ENCODE measurements around the gene TMEM94. TPM values are rescaled to one million over a fixed set of nuclear protein-coding genes. Genes with fewer than 3 reads are reported as not detected.

Gene TMEM94
- total and polyA plus RNA-seq, 2 of the 4 experiments (the other 2 are of a cell fraction) = 8.4 to 64.7 TPM

GRCh38 chr17:75410141-75410540 lies 46.3 kb upstream of the TMEM94 start:
- no peak overlapping the region for H2BK15ac ChIP-seq (ENCODE audit: low read depth, low read length)
- no peak overlapping the region for H3K27ac ChIP-seq (ENCODE audit: insufficient read depth, low read length)
- no peak overlapping the region for H3K4me2 ChIP-seq (ENCODE audit: low read depth, low read length)
- no peak overlapping the region for H2BK20ac ChIP-seq (ENCODE audit: low read depth, low read length)
- no peak overlapping the region for H4K5ac ChIP-seq (ENCODE audit: low read depth, low read length)
- no peak overlapping the region for H3K9ac ChIP-seq (ENCODE audit: low read depth, low read length)
- BruUV-seq (replicated peaks) = no TSS peak
- CTCF ChIA-PET = interaction anchor here (0.7 kb wide), 1 partner anchor 139 kb away, joined by 5 read pairs; the partner anchor contains the start of gene MIF4GD
- dilution Hi-C loops (cut with HindIII; ENCODE audit: low sequenced_read_pairs, unreplicated experiment) = no loop called here
- POLR2A ChIA-PET (ENCODE audit: unreplicated experiment) = no interaction called here
- H3K14ac ChIP-seq (replicated peaks; ENCODE audit: low read depth, low read length) = no peak overlapping the region
- H2BK5ac ChIP-seq (ENCODE audit: low read depth, low read length, poor library complexity, severe bottlenecking) = no peak overlapping the region
- intact Hi-C loops (cut with micrococcal nuclease) = no loop called here
- 0 out of 2 replicates have a peak overlapping the region, but pooled peaks have one; percentile 24 for H3K23ac ChIP-seq (ENCODE audit: low read depth, low read length)
- 0 out of 2 replicates have a peak, but pooled peaks cover under 1% of the 10 kb centered on the region for H4K20me1 ChIP-seq (ENCODE audit: insufficient read depth, low read length)
- ATAC-seq (ENCODE audit: low read depth) = no peak
- no peak overlapping the region for H2AK5ac ChIP-seq (ENCODE audit: low read depth, low read length)
- no peaks in the 10 kb centered on the region for H3K36me3 ChIP-seq (ENCODE audit: control insufficient read depth, insufficient read depth, low read length)
- H3K27me3 ChIP-seq (ENCODE audit: control insufficient read depth, insufficient read depth, low read length) = peaks cover 2% of the 10 kb centered on the region
- H3K9me3 ChIP-seq (ENCODE audit: control insufficient read depth, insufficient read depth, low read length) = no peaks in the 10 kb centered on the region
- TF ChIP-seq RCOR1 (IDR thresholded peaks at IDR 0.05; ENCODE audit: insufficient replicate concordance, low read length) (no peak), USF2 (IDR thresholded peaks at IDR 0.05; ENCODE audit: low read depth, low read length) (no peak), RAD21 (IDR thresholded peaks at IDR 0.05; ENCODE audit: low read length) (no peak), MXI1 (IDR thresholded peaks at IDR 0.05; ENCODE audit: borderline replicate concordance, low read depth, low read length) (no peak), POLR2A (IDR thresholded peaks at IDR 0.05; ENCODE audit: low read depth, low read length) (no peak)
- no peaks in the 10 kb centered on the region for H3K9me1 ChIP-seq (ENCODE audit: insufficient read depth, low read length)
- no CpG with 5 or more reads among the region's 4 CpGs for WGBS, 2 experiments (ENCODE audit: extremely low coverage in 2 of 2, insufficient read length in 1 of 2)
- H2BK120ac ChIP-seq (ENCODE audit: low read depth, low read length) = no peak overlapping the region
- H3K4ac ChIP-seq (ENCODE audit: low read depth, low read length) = no peak overlapping the region
- H3K18ac ChIP-seq (ENCODE audit: low read depth, low read length) = no peak overlapping the region
- DNase-seq = no peak
- H4K8ac ChIP-seq (ENCODE audit: low read depth in 2 of 2, low read length in 2 of 2) = no peak overlapping the region
- H3K79me1 ChIP-seq (ENCODE audit: low read depth in 1 of 2, low read length in 2 of 2) = no peaks in the 10 kb centered on the region
- peak overlapping the region; percentile 18 for H2AFZ ChIP-seq (replicated peaks; ENCODE audit: low read length, poor library complexity)
- no peak overlapping the region for H3K56ac ChIP-seq (ENCODE audit: extremely low read depth, insufficient read depth, low read length)
- no peak overlapping the region for H3K4me3 ChIP-seq (ENCODE audit: insufficient read depth, low read depth, low read length)
- H2AK9ac ChIP-seq (replicated peaks; ENCODE audit: low read depth, low read length, poor library complexity) = no peak overlapping the region
- H4K91ac ChIP-seq (ENCODE audit: insufficient read depth, low read depth, low read length) = no peak overlapping the region
- in situ Hi-C loops (cut with MboI; ENCODE audit: low sequenced_read_pairs) = loop anchor here (5.0 to 25.0 kb wide), 2 partner anchors 88 to 348 kb away; no protein-coding TSS in a partner anchor
- H3K4me1 ChIP-seq (ENCODE audit: control insufficient read depth, insufficient read depth, low read length) = peaks cover 4% of the 10 kb centered on the region; the same call in 1 of the 2 replicates

Measured in IMR-90 (cell line).